HG03571 (cell line): ENCODE data around the gene RGL3.
"Not testable (repeated sequence)": the region's sequence is repeated elsewhere in the genome, so short reads cannot be mapped to it uniquely, and the experiment has no call there.

ENCODE experiments used
- ATAC-seq: cut with Tn5 transposase; IDR thresholded peaks from one replicate; pipeline ENCODE4 v1.9.1; 2021; ENCODE audit not compliant: unreplicated experiment

RGL3 gene

GRCh38 chr19:11420429-11421370 is 1.6 kb upstream of the RGL3 start:
- no peak for ATAC-seq

GRCh38 chr19:11418094-11418548 is 993 bp downstream of the RGL3 start:
- ATAC-seq, result no peak

- no peak for ATAC-seq
These were observed 2.6 kb downstream of the RGL3 start for GRCh38 chr19:11416346-11417052.

GRCh38 chr19:11414544-11414943 is 4.6 kb downstream of the RGL3 start:
- no peak for ATAC-seq

GRCh38 chr19:11410682-11411081 is 8.4 kb downstream of the RGL3 start:
- no peak for ATAC-seq

GRCh38 chr19:11408591-11408990 is 10.5 kb downstream of the RGL3 start:
- ATAC-seq, result no peak

- not testable (repeated sequence) for ATAC-seq
These were observed 12.3 kb downstream of the RGL3 start for GRCh38 chr19:11406703-11407236.

- no peak for ATAC-seq
These were observed 13.1 kb downstream of the RGL3 start for GRCh38 chr19:11405846-11406643.

GRCh38 chr19:11404588-11405222 is 14.4 kb downstream of the RGL3 start:
- ATAC-seq, result no peak

- no peak for ATAC-seq
These were observed 17.1 kb downstream of the RGL3 start for GRCh38 chr19:11401808-11402543.

GRCh38 chr19:11400798-11401197 is 18.3 kb downstream of the RGL3 start:
- no peak for ATAC-seq

GRCh38 chr19:11399667-11400066 is 19.4 kb downstream of the RGL3 start:
- no peak for ATAC-seq

- ATAC-seq, result no peak
These were observed 22.0 kb downstream of the RGL3 start for GRCh38 chr19:11397089-11397610.

- no peak for ATAC-seq
These were observed 28.0 kb downstream of the RGL3 start for GRCh38 chr19:11390933-11391680.

- no peak for ATAC-seq
These were observed 28.8 kb downstream of the RGL3 start for GRCh38 chr19:11390359-11390758.

- no peak for ATAC-seq
These were observed 31.7 kb downstream of the RGL3 start for GRCh38 chr19:11387162-11388034.

GRCh38 chr19:11384778-11385129 is 34.4 kb downstream of the RGL3 start:
- no peak for ATAC-seq

- no peak for ATAC-seq
These were observed 35.4 kb downstream of the RGL3 start for GRCh38 chr19:11383706-11384048.
